BLaER1 (cell line): Measurements from ENCODE around the gene LPP.

Source experiments
- H3K27ac ChIP-seq: shearing (Covaris generic); formaldehyde crosslinking; 2 replicates; pipeline ENCODE4 v1.8.1; 2022
- H3K27me3 ChIP-seq: shearing (Covaris generic); formaldehyde crosslinking; 2 replicates; pipeline ENCODE4 v1.8.1; 2022
- H3K36me3 ChIP-seq: shearing (Covaris generic); formaldehyde crosslinking; 2 replicates; pipeline ENCODE4 v1.8.1; 2022
- H3K4me1 ChIP-seq: shearing (Covaris generic); formaldehyde crosslinking; 2 replicates; pipeline ENCODE4 v1.8.1; 2022
- H3K4me2 ChIP-seq: shearing (Covaris generic); formaldehyde crosslinking; 2 replicates; pipeline ENCODE4 v1.8.1; 2022
- H3K4me3 ChIP-seq: shearing (Covaris generic); formaldehyde crosslinking; 2 replicates; pipeline ENCODE4 v1.8.1; 2022
- H3K9ac ChIP-seq: shearing (Covaris generic); formaldehyde crosslinking; 2 replicates; pipeline ENCODE4 v1.8.1; 2022
- H3K9me3 ChIP-seq: shearing (Covaris generic); formaldehyde crosslinking; 2 replicates; pipeline ENCODE4 v1.8.1; 2022
- H4K20me1 ChIP-seq: shearing (Covaris generic); formaldehyde crosslinking; 2 replicates; pipeline ENCODE4 v1.8.1; 2022
- Cebpa-rat ChIP-seq: shearing (Covaris generic); IDR thresholded peaks from 2 replicates; pipeline ENCODE4 v1.8.1; 2022

LPP gene

GRCh38 chr3:188868803-188869202 is 714.8 kb downstream of the LPP start:
- H3K9ac ChIP-seq: no peak overlapping the region
- no peak overlapping the region for H3K4me2 ChIP-seq
- no peaks in the 10 kb centered on the region for H3K4me1 ChIP-seq
- H3K4me3 ChIP-seq: no peak overlapping the region
- TF ChIP-seq Cebpa-rat: no peak
- H3K36me3 ChIP-seq: peaks cover 27% of the 10 kb centered on the region
- H3K27ac ChIP-seq: no peak overlapping the region
- no peaks in the 10 kb centered on the region for H3K27me3 ChIP-seq
- H4K20me1 ChIP-seq: no peaks in the 10 kb centered on the region
- H3K9me3 ChIP-seq: no peaks in the 10 kb centered on the region

- Histone ChIP-seq H3K4me1 (no peaks in the 10 kb centered on the region), H3K9ac (no peak overlapping the region), H3K27ac (no peak overlapping the region), H3K4me3 (no peak overlapping the region), H3K36me3 (peaks cover 33% of the 10 kb centered on the region), H3K4me2 (no peak overlapping the region), H3K9me3 (no peaks in the 10 kb centered on the region), H4K20me1 (no peaks in the 10 kb centered on the region), H3K27me3 (no peaks in the 10 kb centered on the region)
- no peak for TF ChIP-seq Cebpa-rat
Observed at GRCh38 chr3:188869628-188870027, 715.7 kb downstream of the LPP start.

GRCh38 chr3:188870431-188870830 is 716.5 kb downstream of the LPP start:
- no peaks in the 10 kb centered on the region for H3K4me1 ChIP-seq
- peaks cover 39% of the 10 kb centered on the region for H3K36me3 ChIP-seq
- no peaks in the 10 kb centered on the region for H3K27me3 ChIP-seq
- no peak overlapping the region for H3K4me3 ChIP-seq
- H4K20me1 ChIP-seq: no peaks in the 10 kb centered on the region
- H3K9me3 ChIP-seq: no peaks in the 10 kb centered on the region
- H3K9ac ChIP-seq: no peak overlapping the region
- no peak overlapping the region for H3K27ac ChIP-seq
- no peak for TF ChIP-seq Cebpa-rat
- no peak overlapping the region for H3K4me2 ChIP-seq

- Histone ChIP-seq H3K9ac (no peak overlapping the region), H3K27me3 (no peaks in the 10 kb centered on the region), H3K36me3 (peaks cover 20% of the 10 kb centered on the region), H3K27ac (no peak overlapping the region), H3K4me1 (no peaks in the 10 kb centered on the region), H3K4me3 (no peak overlapping the region), H4K20me1 (no peaks in the 10 kb centered on the region), H3K9me3 (no peaks in the 10 kb centered on the region), H3K4me2 (no peak overlapping the region)
- no peak for TF ChIP-seq Cebpa-rat
Observed at GRCh38 chr3:188874576-188874975, 720.6 kb downstream of the LPP start.

GRCh38 chr3:188875413-188875812 is 721.5 kb downstream of the LPP start:
- Histone ChIP-seq H3K9ac (no peak overlapping the region), H3K9me3 (no peaks in the 10 kb centered on the region), H4K20me1 (no peaks in the 10 kb centered on the region), H3K27me3 (no peaks in the 10 kb centered on the region), H3K4me3 (no peak overlapping the region), H3K4me1 (no peaks in the 10 kb centered on the region), H3K4me2 (no peak overlapping the region), H3K27ac (no peak overlapping the region), H3K36me3 (peaks cover 20% of the 10 kb centered on the region)
- TF ChIP-seq Cebpa-rat: no peak

GRCh38 chr3:188876370-188876769 is 722.4 kb downstream of the LPP start:
- Histone ChIP-seq H3K4me1 (no peaks in the 10 kb centered on the region), H3K9me3 (no peaks in the 10 kb centered on the region), H3K36me3 (peaks cover 24% of the 10 kb centered on the region), H3K4me2 (no peak overlapping the region), H3K4me3 (no peak overlapping the region), H3K27me3 (no peaks in the 10 kb centered on the region), H4K20me1 (no peaks in the 10 kb centered on the region), H3K27ac (no peak overlapping the region), H3K9ac (no peak overlapping the region)
- TF ChIP-seq Cebpa-rat: no peak

GRCh38 chr3:188877381-188877780 is 723.4 kb downstream of the LPP start:
- H3K27ac ChIP-seq: no peak overlapping the region
- peaks cover 27% of the 10 kb centered on the region for H3K36me3 ChIP-seq
- no peak overlapping the region for H3K4me3 ChIP-seq
- H3K4me1 ChIP-seq: no peaks in the 10 kb centered on the region
- no peak overlapping the region for H3K9ac ChIP-seq
- H3K27me3 ChIP-seq: no peaks in the 10 kb centered on the region
- H3K9me3 ChIP-seq: no peaks in the 10 kb centered on the region
- H4K20me1 ChIP-seq: no peaks in the 10 kb centered on the region
- H3K4me2 ChIP-seq: no peak overlapping the region
- TF ChIP-seq Cebpa-rat: no peak

GRCh38 chr3:188878076-188878475 is 724.1 kb downstream of the LPP start:
- Histone ChIP-seq H3K36me3 (peaks cover 28% of the 10 kb centered on the region), H3K9me3 (no peaks in the 10 kb centered on the region), H3K9ac (no peak overlapping the region), H3K4me3 (no peak overlapping the region), H3K27ac (no peak overlapping the region), H3K27me3 (no peaks in the 10 kb centered on the region), H3K4me1 (no peaks in the 10 kb centered on the region), H3K4me2 (no peak overlapping the region), H4K20me1 (no peaks in the 10 kb centered on the region)
- no peak for TF ChIP-seq Cebpa-rat

- Histone ChIP-seq H3K27me3 (no peaks in the 10 kb centered on the region), H3K9ac (no peak overlapping the region), H3K9me3 (no peaks in the 10 kb centered on the region), H3K4me3 (no peak overlapping the region), H4K20me1 (no peaks in the 10 kb centered on the region), H3K36me3 (peaks cover 27% of the 10 kb centered on the region), H3K4me1 (no peaks in the 10 kb centered on the region), H3K27ac (no peak overlapping the region), H3K4me2 (no peak overlapping the region)
- TF ChIP-seq Cebpa-rat: no peak
Observed at GRCh38 chr3:188881954-188882641, 728.1 kb downstream of the LPP start.

- H3K27ac ChIP-seq: no peak overlapping the region
- no peak overlapping the region for H3K4me2 ChIP-seq
- H3K9me3 ChIP-seq: no peaks in the 10 kb centered on the region
- no peaks in the 10 kb centered on the region for H4K20me1 ChIP-seq
- H3K4me1 ChIP-seq: no peaks in the 10 kb centered on the region
- no peak overlapping the region for H3K9ac ChIP-seq
- H3K27me3 ChIP-seq: no peaks in the 10 kb centered on the region
- no peak overlapping the region for H3K4me3 ChIP-seq
- TF ChIP-seq Cebpa-rat: no peak
- peaks cover 31% of the 10 kb centered on the region for H3K36me3 ChIP-seq
Observed at GRCh38 chr3:188884299-188885043, 730.5 kb downstream of the LPP start.
